Omental fat pad (tissue), 4 donors: ENCODE measurements around the gene PTPN21. TPM values are rescaled to one million over a fixed set of nuclear protein-coding genes. Genes with fewer than 3 reads are reported as not detected.

Source experiments
- ATAC-seq: fragments of 150-250 bp; one replicate; pipeline ENCODE4 v1.9.1; 2016; ENCODE audit warnings: mild to moderate bottlenecking, moderate library complexity; ENCODE audit not compliant: low FRiP score
- DNase-seq: peaks from one replicate; pipeline ENCODE4 v3.0.0-alpha.2; 2019; ENCODE audit warnings: low spot score
- total RNA-seq, 4 donors: library from RNA; depleted of rRNA; stranded (reverse); fragments of >200 nt; gene quantifications; one replicate each; pipeline ENCODE4 v1.1.0, GENCODE V29; 2016
- TF ChIP-seq, protein P1 (sequence below), 3 donors: fragments of 450-650 bp; IDR thresholded peaks; one replicate each; pipeline ENCODE4 v1.5.1; 2016 to 2017; ENCODE audit warnings: antibody characterized with exemption in 3 of 3, mild to moderate bottlenecking in 3 of 3, moderate library complexity in 2 of 3

The PTPN21 gene
- total RNA-seq, 4 donors from 2014 or later, result 9.1 to 19.7 (median 14.8) TPM

DNA sequence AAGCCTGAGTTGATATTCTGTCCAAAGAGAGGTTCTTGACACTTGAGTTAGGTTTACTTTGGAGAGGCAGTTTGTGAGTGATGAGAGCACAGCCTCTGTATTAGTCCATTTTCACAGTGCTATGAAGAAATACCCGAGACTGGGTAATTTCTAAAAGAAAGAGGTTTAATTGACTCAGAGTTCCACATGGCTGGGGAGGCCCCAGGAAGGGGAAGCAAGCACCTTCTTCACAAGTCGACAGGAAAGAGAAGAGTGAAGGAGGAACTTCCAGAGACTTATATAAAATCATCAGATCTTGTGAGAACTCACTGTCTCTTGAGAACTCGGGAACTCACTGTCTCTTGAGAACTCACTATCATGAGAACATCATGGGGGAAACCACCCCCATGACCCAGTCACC lies 13.4 kb upstream of the PTPN21 start:
- TF ChIP-seq, protein P1, sequence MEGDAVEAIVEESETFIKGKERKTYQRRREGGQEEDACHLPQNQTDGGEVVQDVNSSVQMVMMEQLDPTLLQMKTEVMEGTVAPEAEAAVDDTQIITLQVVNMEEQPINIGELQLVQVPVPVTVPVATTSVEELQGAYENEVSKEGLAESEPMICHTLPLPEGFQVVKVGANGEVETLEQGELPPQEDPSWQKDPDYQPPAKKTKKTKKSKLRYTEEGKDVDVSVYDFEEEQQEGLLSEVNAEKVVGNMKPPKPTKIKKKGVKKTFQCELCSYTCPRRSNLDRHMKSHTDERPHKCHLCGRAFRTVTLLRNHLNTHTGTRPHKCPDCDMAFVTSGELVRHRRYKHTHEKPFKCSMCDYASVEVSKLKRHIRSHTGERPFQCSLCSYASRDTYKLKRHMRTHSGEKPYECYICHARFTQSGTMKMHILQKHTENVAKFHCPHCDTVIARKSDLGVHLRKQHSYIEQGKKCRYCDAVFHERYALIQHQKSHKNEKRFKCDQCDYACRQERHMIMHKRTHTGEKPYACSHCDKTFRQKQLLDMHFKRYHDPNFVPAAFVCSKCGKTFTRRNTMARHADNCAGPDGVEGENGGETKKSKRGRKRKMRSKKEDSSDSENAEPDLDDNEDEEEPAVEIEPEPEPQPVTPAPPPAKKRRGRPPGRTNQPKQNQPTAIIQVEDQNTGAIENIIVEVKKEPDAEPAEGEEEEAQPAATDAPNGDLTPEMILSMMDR (IDR thresholded peaks at IDR 0.05), result no peak
- ATAC-seq (no peak), DNase-seq (no peak)

GRCh38 chr14:88565427-88565826 lies 10.6 kb upstream of the PTPN21 start:
- DNase-seq (no peak), ATAC-seq (no peak)
- TF ChIP-seq, protein P1 (IDR thresholded peaks at IDR 0.05), result no peak

- DNase-seq (no peak), ATAC-seq (no peak)
- TF ChIP-seq, protein P1 (IDR thresholded peaks at IDR 0.05), result no peak
Measured at GRCh38 chr14:88563845-88564244, 9.0 kb upstream of the PTPN21 start.

GRCh38 chr14:88562831-88563686 lies 8.3 kb upstream of the PTPN21 start, which contains the start of gene ZC3H14:
Gene ZC3H14 (plus strand): TSS chr14:88563037. CDS start chr14:88563134, 97 bp downstream.
- TF ChIP-seq, protein P1 (IDR thresholded peaks at IDR 0.05), result no peak
- DNase-seq, result no peak
- peak; percentile 97 for ATAC-seq

- ATAC-seq (no peak), DNase-seq (no peak)
- TF ChIP-seq, protein P1 (IDR thresholded peaks at IDR 0.05), result no peak
Measured at GRCh38 chr14:88562532-88562830, 7.7 kb upstream of the PTPN21 start.

DNA sequence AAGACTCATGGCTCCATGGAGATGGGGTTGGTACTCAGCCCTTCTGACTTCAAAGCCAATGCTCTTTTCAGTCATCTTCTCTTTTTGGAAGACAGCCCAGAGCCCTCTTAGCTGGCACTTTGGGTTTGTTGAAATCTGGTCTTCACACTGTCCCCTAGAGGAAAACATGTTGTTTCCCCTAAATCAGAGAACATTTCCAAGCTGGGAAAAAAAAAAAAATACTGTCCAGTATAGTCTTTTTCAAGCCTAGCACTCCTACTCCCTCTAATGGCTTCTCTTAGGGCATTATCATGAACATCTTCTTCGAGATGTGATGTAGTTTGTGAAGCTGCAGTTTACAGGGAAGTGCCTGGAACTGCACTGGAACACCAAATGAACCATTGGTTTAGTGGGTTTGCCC lies 5.0 kb upstream of the PTPN21 start:
- ATAC-seq, result no peak
- TF ChIP-seq, protein P1 (IDR thresholded peaks at IDR 0.05), result no peak

GRCh38 chr14:88556581-88556980 lies 1.8 kb upstream of the PTPN21 start:
- DNase-seq, result no peak
- ATAC-seq, result no peak
- TF ChIP-seq, protein P1 (IDR thresholded peaks at IDR 0.05), result no peak

More for the DNA sequence above, 5.0 kb upstream of the PTPN21 start:
- DNase-seq, result no peak
